Activated CD8-positive, alpha-beta memory T cell treated with anti-CD3 and anti-CD28 coated beads, Interleukin-2, amount 50 U/mL, for 4 hours (primary cell): Measurements from ENCODE around the gene CBX4.

Source experiments
- DNase-seq: peaks from one replicate; pipeline ENCODE4 v3.0.0-alpha.2; 2020

The CBX4 gene

DNA sequence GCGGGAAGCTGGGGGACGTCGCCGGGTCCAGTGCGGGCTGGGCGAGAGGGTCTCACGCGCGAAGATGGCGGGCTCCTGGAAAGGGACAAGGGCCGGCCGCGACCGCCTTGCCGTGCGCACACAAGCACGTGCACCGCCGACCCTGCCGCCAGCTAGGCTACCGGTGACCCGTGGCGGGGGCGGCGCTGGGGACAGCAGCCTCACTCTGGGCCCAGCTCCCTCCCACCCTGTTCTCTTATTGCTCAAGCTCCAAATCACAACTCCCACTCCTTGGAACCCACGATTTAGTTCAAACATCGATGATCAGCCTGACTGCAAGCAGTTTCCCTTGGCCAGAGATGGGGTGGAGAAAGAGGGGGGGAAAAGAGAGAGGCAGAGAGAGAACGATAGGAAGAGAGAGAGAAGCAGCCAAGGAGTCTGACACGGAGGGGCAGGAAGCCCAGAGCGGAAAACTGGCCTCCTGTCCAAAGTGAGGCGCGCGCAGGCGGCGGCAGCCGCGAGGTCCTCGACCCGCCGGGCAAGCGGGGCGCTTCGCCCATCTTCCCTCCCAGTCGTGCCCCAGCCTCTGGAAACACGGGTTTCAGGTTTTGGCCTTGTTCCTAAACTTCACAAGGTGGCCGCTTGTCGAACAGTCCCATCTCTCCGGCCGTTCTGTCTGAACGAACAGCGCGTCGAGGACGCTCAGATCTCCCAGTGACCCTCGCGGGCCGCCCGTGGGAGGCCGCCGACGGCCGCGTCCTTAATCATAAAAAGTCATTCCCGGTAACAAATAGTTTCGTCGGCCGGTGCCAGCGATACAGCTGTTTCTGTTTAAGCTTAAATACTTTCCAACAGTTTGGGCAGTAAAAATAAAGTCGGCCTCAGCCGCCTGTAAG is 40.7 kb downstream of the CBX4 start:
- DNase-seq, result peak; percentile 21

- DNase-seq, result peak; percentile 22
Observed at GRCh38 chr17:79797492-79798298, 41.5 kb downstream of the CBX4 start.

DNA sequence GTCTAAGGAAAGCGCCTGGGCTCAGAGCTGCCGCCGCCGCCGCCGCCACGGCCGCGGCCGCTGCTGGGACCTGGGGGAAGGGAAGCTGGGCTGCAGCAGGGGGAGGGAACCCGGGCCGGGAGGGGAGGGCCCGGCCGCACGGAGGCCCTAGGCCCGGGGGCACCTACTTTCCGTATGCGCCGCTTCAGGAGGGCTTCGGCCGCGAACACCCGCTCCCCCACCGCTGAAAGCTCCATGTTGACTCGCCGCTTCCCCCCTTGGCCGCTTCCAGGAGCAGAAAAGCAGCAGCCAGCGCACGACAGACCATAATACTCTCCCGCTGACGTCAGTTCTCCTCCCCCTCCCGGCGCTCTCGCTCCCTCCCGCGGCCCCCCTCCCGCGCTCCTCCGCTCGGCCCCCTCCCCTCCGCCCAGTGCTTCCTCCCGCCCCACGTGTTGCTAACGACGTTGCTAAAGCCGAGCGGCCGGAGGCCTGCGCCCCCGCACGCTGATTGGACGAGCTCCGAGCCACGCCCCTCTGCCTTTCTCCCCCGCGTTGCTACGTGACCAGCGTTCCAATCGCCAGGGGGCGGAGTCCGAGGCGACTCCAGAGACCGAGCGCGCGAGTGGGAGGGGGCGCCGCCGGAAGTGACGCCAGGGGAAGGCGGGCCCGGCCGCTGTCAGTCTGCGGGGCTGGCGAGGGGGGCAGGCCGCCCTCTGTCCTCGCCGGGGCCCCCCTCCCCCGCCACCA is 42.3 kb downstream of the CBX4 start, which contains the start of gene CBX8:
Gene CBX8, minus strand, starts transcription at position 315 of the 729 bp plus-strand sequence. Its CDS starts 79 bp downstream, at position 236.
- peak; percentile 99 for DNase-seq

DNA sequence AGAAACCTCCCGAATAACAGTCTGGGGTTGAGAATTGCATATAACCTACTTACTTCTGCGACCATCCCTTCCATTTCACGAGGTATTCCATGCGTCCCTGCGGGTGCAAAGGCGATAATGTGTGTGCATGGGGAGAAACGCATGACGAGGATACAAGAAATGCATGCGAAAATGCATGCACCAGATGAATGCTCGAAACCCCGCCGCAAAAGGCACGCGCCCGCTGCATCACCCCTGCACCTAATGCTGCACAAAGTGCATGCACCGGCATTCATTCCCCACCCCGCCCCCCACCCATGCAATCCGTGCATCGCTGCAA is 42.8 kb downstream of the CBX4 start:
- no peak for DNase-seq

- DNase-seq, result no peak
Observed at GRCh38 chr17:79795795-79796443, 43.3 kb downstream of the CBX4 start.

GRCh38 chr17:79794659-79795511 is 44.4 kb downstream of the CBX4 start:
- no peak for DNase-seq

DNA sequence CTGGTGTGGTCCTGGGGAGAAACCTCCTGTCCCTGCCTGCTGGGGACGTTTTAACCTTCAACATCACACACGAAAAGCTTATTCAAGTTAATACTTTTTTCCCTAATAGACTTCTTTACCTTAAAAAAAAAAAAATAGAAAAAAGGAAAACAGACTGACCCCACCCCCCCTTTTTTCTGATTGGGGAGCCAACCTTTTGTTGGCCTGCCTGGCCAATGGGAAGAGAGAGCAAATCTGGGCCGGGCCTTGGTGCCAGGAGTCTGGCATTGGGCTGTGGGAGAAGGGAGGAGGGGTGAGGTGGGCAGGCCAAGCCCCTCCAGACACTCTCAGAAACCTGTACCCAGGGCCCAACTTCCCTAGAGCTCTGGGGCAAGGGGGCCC is 45.3 kb downstream of the CBX4 start:
- DNase-seq, result no peak

DNA sequence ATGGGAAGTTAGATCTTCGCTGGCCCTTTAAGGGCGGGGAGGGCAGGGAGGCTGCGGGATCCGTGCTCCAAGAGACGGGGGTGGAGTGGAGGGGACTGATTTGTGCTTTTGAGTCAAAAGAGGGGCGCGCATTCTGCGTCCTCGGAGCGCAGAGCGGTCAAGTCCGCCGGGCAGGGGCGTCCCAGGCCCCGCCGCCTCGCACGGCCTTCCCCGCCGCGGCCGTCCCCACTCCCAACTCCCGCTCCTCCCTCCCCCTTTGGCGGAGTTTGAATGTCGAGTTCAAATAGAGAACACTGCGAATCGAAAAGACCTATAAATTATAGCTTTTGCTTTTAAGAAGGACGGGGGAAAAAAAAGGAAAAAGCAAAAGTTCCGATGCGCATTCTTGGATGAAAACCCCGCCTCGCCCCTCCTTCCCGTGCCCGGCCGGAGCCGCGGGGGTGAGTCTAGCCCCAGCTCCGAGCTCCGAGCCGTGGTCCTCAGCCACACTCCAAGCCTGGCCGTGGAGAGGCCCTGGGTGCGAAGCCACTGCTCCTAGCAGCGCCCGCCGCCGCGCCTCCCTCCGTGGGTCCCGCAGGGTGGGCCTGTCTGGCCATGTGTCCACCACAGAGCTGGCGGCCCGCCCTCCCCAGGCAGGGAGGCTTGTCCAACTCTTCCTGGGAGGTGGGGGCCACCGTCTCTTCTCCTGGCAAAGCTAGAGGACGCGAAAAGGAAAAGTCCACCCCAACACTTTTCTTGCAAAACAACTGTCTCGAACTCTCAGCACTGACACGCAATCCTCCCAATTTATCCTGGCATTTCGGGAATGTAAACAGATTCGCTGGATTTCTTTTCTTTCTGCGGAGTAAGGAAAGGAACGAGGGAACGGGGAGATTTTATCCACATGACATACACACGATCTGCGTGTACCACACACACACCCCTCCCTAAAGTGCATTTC is 46.0 kb downstream of the CBX4 start:
- no peak for DNase-seq

DNA sequence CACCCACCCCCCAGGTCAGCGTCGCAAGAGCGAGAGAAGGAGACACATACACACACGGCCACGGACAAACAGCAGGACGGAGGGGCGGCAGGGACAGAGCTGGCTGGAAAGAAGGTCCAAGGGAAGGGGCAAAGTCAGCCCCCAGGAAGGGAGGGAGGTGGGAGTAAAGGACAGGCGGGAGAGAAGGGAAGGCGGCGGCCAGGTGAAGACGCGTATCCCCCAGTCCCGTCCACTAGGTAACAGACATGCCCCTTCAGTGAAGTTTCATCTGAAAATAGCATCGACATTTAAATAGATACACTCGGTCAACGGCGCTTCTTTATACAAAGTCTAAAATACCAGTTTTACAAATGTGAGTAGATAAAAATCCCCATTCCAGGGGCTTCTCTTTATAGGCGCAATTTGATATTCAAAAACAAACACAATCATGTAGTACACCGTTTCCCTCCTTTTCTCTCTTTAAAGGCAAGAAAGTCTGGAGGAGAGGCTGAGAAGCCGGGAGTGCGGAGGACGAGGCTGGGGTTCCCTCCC is 46.8 kb downstream of the CBX4 start:
- no peak for DNase-seq

- no peak for DNase-seq
Observed at GRCh38 chr17:79791735-79792161, 47.5 kb downstream of the CBX4 start.

- no peak for DNase-seq
Observed at GRCh38 chr17:79790805-79791734, 48.2 kb downstream of the CBX4 start.

- peak; percentile 45 for DNase-seq
Observed at GRCh38 chr17:79789943-79790804, 49.1 kb downstream of the CBX4 start.

DNA sequence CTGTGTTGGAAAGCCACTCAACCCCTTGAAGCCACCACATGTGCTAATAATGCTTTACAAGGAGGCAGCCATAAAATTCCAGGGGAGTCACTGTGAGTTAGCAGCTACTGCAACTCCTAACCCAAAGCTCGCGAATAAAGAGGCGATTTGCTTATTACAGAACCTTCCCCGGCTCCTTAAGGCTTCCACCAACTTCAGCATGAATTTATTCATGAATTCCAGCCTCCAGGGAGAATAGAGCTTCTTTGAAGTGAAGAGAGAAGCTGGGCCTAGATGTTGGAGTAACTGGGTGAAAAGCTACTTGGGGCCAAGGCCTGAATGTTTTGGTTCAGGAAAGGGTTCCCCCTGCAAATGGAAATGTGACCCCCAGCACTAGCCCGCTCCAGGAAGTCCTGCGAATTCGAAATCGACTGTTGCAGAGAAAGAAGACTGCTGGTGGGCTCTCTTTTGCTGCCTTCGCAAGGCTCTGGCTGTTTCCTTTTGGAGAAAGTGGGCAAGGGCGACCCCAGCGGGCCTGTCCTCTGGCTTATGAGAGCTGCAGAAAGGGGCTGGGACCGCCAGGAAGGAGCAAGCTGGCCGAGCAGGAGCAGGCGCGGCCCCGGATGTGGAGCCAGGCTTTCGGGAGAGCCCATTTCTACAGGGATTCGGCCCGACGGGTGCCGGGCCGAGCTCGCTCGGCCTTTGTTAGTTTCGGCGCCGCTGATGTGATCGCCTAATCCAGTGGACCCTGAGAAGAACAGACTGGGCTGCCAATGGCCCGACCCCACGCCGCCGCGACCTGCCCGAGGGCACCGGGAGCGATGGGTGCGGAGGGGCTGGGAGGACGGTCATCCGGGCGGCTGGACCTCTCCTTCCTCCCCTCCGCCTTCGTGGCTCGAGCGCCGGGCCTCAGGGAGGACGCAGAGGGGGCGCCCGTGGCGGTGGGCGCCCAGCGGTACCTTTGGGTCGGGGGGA is 50.0 kb downstream of the CBX4 start:
- DNase-seq, result no peak

- DNase-seq, result no peak
Observed at GRCh38 chr17:79788455-79788854, 50.8 kb downstream of the CBX4 start.

DNA sequence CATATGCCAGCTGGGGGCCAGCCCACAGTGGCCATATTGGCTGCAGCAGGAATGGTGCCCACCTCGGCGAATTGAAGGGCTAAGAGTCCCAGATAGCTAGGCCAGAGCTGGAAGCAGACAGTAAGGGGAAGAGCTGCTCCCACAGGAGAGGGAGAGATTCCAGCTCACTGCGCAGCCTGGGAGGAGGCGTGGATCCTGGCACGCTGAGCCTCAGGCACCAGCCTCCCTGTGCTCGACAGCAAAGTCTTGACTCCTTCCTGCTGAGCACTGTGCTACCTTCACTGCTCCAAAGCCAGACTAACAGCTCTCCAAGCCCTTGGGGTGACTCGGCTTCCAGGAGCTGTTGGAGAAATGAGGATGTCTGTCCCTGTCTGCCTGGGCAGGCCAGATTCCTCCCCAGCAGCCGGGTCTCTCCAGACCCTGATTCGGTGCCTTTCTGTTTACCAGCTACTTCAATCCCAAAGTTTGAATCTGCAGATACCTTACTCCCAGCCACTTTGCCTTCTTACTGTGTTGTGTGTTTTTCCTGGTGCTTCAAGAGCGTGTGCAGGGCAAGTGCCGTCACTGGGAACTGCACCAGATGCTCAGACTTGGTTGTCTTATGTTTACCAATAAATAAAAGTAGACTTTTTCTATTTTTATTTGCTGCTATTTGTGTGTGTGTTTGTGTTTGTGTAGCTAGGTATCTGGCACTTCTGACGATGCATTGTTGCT is 52.2 kb downstream of the CBX4 start:
- DNase-seq, result no peak
